Measurements from ENCODE around the gene CTNND2. TPM values are rescaled to one million over a fixed set of nuclear protein-coding genes. Genes with fewer than 3 reads are reported as not detected.

CTNND2 gene
- total RNA-seq, 2 experiments from 2014 or later: 0.20 TPM; not detected in 1

DNA sequence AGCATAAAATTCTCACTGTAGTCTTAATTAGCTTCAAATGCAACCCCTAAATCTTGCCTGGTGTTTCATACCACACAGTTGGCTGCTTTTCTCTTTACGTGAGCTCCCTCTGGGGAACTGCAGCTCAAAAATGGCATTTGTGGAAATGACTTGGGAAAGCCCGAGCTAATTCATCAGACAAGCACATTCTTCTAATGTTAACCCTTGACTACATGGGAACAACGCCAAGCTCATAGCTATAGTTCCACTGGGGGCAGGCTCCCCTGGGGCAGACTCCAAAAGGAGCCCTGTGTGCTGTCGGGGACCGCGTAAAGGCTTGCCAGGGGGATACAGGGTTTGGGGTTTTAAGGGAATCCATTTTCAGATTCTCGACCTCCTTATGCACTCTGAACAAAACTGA is 841.8 kb downstream of the CTNND2 start:
- Histone ChIP-seq H3K36me3 (ENCODE audit: insufficient read depth, low read length) (no peaks in the 10 kb centered on the region), H3K9me3 (ENCODE audit: control insufficient read depth in 1 of 2, insufficient read depth in 1 of 2, low read length in 2 of 2) (peaks cover 0 to 6% of the 10 kb centered on the region in 2 experiments), H3K4me1 (ENCODE audit: insufficient read depth, low read length) (no peaks in the 10 kb centered on the region), H3K27ac (ENCODE audit: low read depth in 1 of 2, low read length in 2 of 2) (no peak overlapping the region), H3K4me3 (ENCODE audit: low read length) (no peak overlapping the region), H3K27me3 (ENCODE audit: control insufficient read depth in 1 of 2, insufficient read depth in 2 of 2, low read length in 2 of 2) (peaks cover 0 to 2% of the 10 kb centered on the region in 2 experiments)
- Mint-ChIP-seq H3K4me1 (ENCODE audit: low read depth) (no peaks in the 10 kb centered on the region), H3K9me3 (peaks cover 5% of the 10 kb centered on the region), H3K4me3 (no peak overlapping the region), H3K36me3 (ENCODE audit: low read depth) (no peaks in the 10 kb centered on the region), H3K27me3 (peaks cover 2% of the 10 kb centered on the region), H3K27ac (no peak overlapping the region)
- ATAC-seq (ENCODE audit: poor library complexity) (no peak), DNase-seq (no peak)
- POLR2A ChIA-PET: no interaction called here
- CTCF ChIA-PET: no interaction called here
- TF ChIP-seq, protein P1, sequence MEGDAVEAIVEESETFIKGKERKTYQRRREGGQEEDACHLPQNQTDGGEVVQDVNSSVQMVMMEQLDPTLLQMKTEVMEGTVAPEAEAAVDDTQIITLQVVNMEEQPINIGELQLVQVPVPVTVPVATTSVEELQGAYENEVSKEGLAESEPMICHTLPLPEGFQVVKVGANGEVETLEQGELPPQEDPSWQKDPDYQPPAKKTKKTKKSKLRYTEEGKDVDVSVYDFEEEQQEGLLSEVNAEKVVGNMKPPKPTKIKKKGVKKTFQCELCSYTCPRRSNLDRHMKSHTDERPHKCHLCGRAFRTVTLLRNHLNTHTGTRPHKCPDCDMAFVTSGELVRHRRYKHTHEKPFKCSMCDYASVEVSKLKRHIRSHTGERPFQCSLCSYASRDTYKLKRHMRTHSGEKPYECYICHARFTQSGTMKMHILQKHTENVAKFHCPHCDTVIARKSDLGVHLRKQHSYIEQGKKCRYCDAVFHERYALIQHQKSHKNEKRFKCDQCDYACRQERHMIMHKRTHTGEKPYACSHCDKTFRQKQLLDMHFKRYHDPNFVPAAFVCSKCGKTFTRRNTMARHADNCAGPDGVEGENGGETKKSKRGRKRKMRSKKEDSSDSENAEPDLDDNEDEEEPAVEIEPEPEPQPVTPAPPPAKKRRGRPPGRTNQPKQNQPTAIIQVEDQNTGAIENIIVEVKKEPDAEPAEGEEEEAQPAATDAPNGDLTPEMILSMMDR (IDR thresholded peaks at IDR 0.05): no peak
- intact Hi-C loops (cut with DNase I, micrococcal nuclease): no loop called here

DNA sequence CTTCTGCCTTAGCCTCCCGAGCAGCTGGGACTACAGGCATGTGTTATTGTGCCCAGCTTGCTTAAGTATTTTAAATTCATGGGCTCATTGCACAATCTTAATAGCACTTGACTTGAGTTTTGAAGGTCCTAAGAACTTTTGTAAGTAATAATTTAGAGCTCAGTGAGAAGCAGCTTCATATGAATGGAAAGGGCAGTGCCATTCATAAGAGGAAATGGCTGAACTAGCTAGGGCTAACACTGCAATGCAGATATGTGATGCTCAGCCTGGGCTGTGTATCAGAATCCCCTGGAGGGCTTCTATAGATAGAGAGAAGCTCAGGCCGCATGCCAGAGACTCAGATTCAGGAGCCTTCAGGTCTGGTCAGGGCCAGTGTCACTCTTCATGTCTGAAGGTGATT is 847.7 kb downstream of the CTNND2 start:
- no peaks in the 10 kb centered on the region for H3K27me3 ChIP-seq (ENCODE audit: control insufficient read depth in 1 of 2, insufficient read depth in 2 of 2, low read length in 2 of 2)
- H3K27ac Mint-ChIP-seq: no peak overlapping the region
- peaks cover 14% of the 10 kb centered on the region for H3K27me3 Mint-ChIP-seq
- ChIA-PET CTCF (no interaction called here), POLR2A (no interaction called here)
- peaks cover 6% of the 10 kb centered on the region for H3K9me3 Mint-ChIP-seq
- TF ChIP-seq, protein P1 (IDR thresholded peaks at IDR 0.05): no peak
- no peak overlapping the region for H3K27ac ChIP-seq (ENCODE audit: low read depth in 1 of 2, low read length in 2 of 2)
- no peaks in the 10 kb centered on the region for H3K4me1 Mint-ChIP-seq (ENCODE audit: low read depth)
- no peaks in the 10 kb centered on the region for H3K36me3 Mint-ChIP-seq (ENCODE audit: low read depth)
- ATAC-seq (ENCODE audit: poor library complexity): no peak
- peaks cover 0 to 6% of the 10 kb centered on the region in 2 experiments for H3K9me3 ChIP-seq (ENCODE audit: control insufficient read depth in 1 of 2, insufficient read depth in 1 of 2, low read length in 2 of 2)
- no peaks in the 10 kb centered on the region for H3K36me3 ChIP-seq (ENCODE audit: insufficient read depth, low read length)
- no peak overlapping the region for H3K4me3 Mint-ChIP-seq
- no peak for DNase-seq
- intact Hi-C loops (cut with DNase I, micrococcal nuclease): no loop called here
- no peak overlapping the region for H3K4me3 ChIP-seq (ENCODE audit: low read length)
- H3K4me1 ChIP-seq (ENCODE audit: insufficient read depth, low read length): no peaks in the 10 kb centered on the region

DNA sequence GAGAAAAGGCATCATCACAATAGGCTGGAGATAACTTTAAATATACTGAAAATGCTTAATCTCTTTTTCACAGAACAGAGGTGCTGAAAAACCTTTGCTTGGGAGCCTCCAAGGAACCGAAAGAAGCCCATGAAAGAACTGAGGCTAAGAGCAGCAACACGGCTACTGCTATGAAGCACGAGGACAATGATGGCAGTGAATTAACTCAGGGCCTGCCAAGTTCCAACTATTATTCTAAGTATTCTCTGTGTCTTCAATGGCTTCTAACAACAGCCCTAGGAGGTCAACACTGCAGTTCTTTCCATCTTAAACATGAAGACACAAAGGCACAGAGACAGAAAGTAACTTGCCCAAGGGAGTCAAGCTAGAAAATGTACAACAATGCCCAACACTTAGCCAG is 850.2 kb downstream of the CTNND2 start:
- Mint-ChIP-seq H3K27me3 (peaks cover 14% of the 10 kb centered on the region), H3K36me3 (ENCODE audit: low read depth) (no peaks in the 10 kb centered on the region), H3K27ac (no peak overlapping the region), H3K4me1 (ENCODE audit: low read depth) (no peaks in the 10 kb centered on the region), H3K4me3 (no peak overlapping the region), H3K9me3 (peaks cover 4% of the 10 kb centered on the region)
- H3K36me3 ChIP-seq (ENCODE audit: insufficient read depth, low read length): no peaks in the 10 kb centered on the region
- DNase-seq (no peak), ATAC-seq (ENCODE audit: poor library complexity) (no peak)
- H3K4me1 ChIP-seq (ENCODE audit: insufficient read depth, low read length): no peaks in the 10 kb centered on the region
- intact Hi-C loops (cut with DNase I, micrococcal nuclease): no loop called here
- no peak overlapping the region for H3K27ac ChIP-seq (ENCODE audit: low read depth in 1 of 2, low read length in 2 of 2)
- peaks cover 0 to 6% of the 10 kb centered on the region in 2 experiments for H3K9me3 ChIP-seq (ENCODE audit: control insufficient read depth in 1 of 2, insufficient read depth in 1 of 2, low read length in 2 of 2)
- no peak overlapping the region for H3K4me3 ChIP-seq (ENCODE audit: low read length)
- ChIA-PET CTCF (no interaction called here), POLR2A (no interaction called here)
- TF ChIP-seq, protein P1 (IDR thresholded peaks at IDR 0.05): no peak
- no peaks in the 10 kb centered on the region for H3K27me3 ChIP-seq (ENCODE audit: control insufficient read depth in 1 of 2, insufficient read depth in 2 of 2, low read length in 2 of 2)

All from CD4-positive, alpha-beta T cell (primary cell).